Stimulated activated CD8-positive, alpha-beta memory T cell treated with anti-CD3 and anti-CD28 coated beads, Interleukin-7, amount 100 ng/mL, for 48 hours (primary cell): ENCODE results near the gene MAP3K7.

ENCODE experiments used
- DNase-seq, 2 donors: peaks; one replicate each; pipeline ENCODE4 v3.0.0-alpha.2; 2020; ENCODE audit warnings: low read depth in 1 of 2; ENCODE audit errors: extremely low read depth in 1 of 2

The MAP3K7 gene

DNA sequence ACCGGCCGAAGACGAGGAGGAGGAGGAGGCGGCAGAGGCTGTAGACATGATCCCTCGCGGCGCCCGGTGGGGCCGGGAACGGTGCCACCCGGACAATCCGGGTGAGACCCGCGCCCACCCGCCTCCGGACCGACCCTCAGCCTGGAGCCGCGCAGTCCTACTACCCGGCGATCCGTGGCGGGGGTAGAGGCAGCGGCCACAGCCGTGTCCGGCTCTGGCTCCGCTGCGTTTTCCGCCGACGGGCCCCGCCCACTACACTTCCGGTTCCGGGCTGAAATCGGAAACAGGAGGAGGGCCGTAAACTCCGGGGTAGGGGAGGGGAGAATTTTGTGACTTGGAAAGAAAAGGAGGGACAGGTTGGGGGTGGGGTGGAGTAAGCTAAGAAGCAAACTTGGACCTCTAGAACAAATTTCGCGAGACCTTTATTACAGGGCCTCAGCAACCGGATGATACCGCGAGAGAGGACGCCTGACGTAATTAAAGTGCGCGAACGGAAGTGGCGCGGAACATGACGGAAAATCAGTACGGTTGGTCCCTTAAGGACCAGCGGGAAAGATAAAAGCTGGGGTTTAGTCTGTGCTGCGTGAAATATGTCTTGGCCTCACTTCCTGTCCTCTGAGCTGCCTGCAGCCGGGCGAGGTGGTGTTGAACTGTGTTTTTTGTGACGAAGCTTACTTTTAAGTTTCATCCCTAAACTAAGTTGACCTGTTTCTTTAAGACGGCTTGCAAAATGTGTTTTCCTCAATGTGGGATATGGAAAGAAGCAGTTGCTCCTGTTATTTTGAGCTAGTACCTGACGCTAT lies at the start of gene MAP3K7:
Gene MAP3K7 (minus strand): TSS at position 237 of the 803 bp plus-strand sequence. CDS start 189 bp downstream, at position 48.
- DNase-seq, result peak; percentile 87 to 89

- no peak for DNase-seq
Measured at GRCh38 chr6:90631046-90631445, 44.2 kb upstream of the MAP3K7 start.

DNA sequence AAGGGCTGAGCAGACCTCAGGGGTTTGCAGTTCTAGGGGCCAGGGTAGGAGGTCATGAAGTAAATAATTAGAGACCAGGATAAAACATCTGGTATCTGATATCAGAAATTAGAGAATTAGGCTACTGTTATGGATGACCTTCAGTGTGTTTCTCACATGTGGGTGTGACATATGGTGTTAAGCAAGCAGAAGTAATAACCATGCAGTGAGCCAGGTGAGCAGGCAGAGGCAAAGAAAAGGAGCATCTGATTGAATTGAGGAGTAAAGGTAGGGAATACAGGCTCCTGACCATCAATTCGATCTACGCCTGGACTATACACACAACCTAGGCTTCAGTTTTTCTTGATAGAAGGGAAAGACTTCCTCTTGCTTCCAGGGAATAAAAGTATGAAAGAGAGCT lies 34.7 kb upstream of the MAP3K7 start:
- DNase-seq, result no peak

- DNase-seq, result no peak
Measured at GRCh38 chr6:90619221-90619620, 32.3 kb upstream of the MAP3K7 start.

GRCh38 chr6:90612313-90612680 lies 25.4 kb upstream of the MAP3K7 start:
- no peak for DNase-seq

- DNase-seq, result no peak
Measured at GRCh38 chr6:90611543-90612312, 24.9 kb upstream of the MAP3K7 start.

- peak in 1 of 2 donors; percentile 13 for DNase-seq
Measured at GRCh38 chr6:90610751-90611542, 24.1 kb upstream of the MAP3K7 start.

DNA sequence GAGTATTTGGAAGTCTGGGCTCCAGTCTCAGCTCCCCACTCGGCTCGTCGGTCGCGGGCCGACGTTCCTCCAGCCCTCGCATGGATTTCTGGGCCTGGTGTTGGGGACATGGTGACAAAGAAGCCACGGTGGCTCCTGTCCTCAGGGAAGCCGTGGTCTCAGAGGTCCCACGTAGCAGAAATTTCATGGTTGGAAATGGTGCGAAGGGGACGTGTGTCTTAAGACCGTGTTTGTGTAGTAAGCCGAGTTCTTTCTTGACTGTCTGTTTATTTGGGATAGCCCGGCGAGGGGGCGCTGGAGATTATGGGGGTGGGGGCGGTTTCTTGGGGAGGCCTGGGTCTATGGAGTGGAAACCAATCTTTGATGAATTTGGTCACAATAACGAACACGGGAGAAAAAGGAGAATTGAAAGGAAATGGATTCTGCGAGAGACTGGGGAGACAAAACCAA lies 23.5 kb upstream of the MAP3K7 start:
- DNase-seq, result no peak

DNA sequence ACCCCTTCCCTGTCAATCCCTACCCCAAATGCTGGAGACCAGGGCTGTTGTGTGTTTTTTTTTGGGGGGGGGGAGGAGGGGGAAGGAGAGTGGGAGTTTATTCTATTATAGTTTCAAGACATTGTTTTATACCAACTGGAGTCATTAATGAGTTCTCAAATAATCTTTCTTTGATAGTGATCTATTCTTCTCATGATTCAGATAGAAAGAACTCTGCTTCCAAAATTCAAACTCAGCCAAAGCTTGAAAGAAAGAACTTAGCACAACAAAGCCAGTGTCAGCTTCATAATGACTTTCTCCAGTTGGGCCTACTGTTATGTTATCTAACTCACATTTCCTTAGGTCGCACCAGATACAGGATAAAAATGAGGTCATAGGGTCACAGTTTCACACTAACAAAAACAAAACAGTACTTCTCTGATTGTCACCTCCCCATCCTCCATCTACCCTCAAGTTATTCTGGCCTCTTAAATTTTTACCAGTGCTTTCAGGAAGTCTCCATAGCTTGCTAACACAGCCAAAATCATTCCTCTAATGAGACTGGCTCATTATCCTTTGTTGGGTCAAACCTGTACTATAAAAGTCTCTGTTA lies 19.0 kb upstream of the MAP3K7 start:
- DNase-seq, result no peak

DNA sequence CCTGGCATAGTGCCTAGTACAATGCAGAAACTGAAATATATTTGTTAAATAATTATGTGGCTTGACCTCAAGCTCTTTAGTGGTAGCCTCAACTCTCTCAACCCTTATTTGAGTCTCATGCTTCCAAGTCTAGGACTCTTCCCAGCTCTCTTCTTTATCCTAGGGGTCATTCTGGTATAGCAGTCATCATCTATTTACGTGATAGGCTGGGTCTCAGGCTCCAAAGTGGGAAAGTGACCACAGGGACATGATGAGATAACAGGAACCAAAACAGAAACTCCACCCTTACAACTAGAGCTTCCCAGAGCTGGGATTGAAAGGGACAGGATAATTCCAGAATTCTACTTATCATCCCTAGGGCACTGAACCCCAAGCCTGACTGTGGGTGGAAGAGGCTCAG lies 17.7 kb upstream of the MAP3K7 start:
- no peak for DNase-seq

DNA sequence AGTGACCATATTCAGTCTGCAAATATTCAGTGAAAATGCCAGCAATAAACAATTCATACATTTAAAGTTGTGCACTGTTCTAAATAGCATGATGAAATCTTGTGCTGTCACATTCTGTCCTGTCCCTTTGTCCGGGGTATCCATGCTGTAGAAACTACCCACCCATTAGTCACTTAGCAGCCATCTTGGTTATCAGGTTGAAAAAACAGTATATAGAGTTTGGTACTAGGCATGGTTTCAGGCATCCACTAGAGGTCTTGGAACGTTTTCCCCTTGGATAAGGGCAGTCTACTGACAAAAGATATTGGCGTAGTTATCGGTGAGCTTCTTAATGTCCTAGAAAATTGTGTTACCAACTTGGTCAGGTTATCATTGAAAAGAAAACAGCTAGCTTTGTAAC lies 12.3 kb upstream of the MAP3K7 start:
- DNase-seq, result no peak

- DNase-seq, result no peak
Measured at GRCh38 chr6:90598192-90598951, 11.5 kb upstream of the MAP3K7 start.

GRCh38 chr6:90596967-90597539 lies 10.2 kb upstream of the MAP3K7 start:
- no peak for DNase-seq

DNA sequence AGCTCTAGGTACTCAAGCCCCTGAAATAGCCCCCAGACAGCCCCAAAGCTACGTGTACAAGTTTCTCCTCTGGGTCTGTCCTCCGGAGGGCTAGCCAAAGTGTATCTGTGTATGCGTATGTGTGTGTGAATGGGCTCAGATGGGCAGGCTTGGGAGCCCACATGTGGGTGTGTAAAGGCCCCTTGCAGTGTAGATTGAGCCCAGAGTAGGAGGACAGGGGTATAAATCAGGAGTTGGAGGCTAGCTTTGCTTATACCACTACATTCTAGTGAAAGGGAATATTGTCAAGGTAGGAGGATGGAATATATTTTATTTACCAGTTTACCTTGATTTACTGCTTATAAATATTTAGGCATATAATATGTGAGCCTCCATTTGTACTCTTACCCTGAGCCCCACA lies 9.0 kb upstream of the MAP3K7 start:
- DNase-seq, result no peak

GRCh38 chr6:90586546-90586835 lies 381 bp downstream of the MAP3K7 start:
- no peak for DNase-seq

DNA sequence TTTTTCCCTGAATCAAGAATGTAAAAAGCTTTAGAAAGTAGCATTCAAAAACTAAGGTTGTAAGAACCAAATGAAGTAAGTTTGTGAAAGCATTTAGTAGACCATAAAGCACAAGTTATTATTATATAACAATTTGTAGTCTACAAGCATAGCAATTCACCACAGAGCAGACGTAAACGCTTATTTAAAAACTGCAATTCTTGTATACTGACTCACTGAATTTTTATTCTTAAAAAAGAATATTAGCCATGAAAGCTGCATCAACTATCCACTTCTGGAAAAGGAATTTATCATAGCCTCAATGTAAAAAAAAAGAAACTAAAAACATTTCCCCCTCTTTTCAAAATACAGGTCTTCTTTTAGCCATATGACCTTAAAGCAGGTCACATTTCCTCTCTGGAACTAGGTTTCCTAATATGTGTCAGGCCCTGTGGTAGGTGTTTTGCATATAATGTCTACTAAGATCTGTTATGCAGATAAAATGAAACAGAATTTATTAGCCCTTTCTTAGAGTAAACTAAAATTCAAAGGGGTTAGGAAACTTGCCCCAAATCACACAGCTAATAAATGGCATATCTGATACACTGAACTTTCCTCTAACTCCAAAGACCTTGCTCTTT lies 2.1 kb downstream of the MAP3K7 start:
- no peak for DNase-seq

DNA sequence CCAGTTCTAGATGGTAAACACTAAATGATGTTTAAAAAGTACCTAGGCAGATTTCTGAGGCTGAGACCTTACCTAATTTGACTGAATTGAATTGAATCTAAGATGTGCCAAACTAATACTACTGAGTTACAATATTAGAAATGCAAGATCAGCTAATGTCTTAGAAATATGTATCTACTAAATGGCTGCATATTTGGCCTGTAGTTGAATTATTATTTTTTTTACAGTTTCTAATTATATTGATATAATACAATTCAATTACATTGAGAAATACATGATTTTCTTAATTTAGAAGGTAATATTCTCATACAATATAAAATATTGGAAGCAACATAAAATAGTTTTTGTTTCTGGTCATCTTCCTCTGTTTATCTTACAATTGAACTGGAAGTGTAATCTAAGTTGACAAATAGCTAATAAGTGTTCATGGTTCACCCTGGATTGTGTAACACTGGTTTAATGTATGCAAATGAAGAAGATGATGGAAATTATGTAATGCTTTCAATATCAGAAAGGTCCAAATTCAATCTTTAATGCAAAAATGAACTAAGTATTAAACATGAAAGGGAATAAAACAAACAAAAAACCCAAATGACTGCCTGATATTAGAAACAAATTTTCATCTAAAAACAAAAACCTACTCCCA lies 2.9 kb downstream of the MAP3K7 start:
- no peak for DNase-seq

- DNase-seq, result no peak
Measured at GRCh38 chr6:90583179-90583835, 3.6 kb downstream of the MAP3K7 start.

GRCh38 chr6:90581146-90581545 lies 5.7 kb downstream of the MAP3K7 start:
- DNase-seq, result no peak
